NCI-H748 (cell line): ENCODE results near the gene SPATA32.

Experiments
- DNase-seq: peaks from one replicate; lab custom pipeline; 2025; ENCODE audit not compliant: unreplicated experiment; lab: John Stamatoyannopoulos, UW

Gene SPATA32

GRCh38 chr17:45294506-45294905 is 32.6 kb upstream of the SPATA32 start:
- DNase-seq: no peak

DNA sequence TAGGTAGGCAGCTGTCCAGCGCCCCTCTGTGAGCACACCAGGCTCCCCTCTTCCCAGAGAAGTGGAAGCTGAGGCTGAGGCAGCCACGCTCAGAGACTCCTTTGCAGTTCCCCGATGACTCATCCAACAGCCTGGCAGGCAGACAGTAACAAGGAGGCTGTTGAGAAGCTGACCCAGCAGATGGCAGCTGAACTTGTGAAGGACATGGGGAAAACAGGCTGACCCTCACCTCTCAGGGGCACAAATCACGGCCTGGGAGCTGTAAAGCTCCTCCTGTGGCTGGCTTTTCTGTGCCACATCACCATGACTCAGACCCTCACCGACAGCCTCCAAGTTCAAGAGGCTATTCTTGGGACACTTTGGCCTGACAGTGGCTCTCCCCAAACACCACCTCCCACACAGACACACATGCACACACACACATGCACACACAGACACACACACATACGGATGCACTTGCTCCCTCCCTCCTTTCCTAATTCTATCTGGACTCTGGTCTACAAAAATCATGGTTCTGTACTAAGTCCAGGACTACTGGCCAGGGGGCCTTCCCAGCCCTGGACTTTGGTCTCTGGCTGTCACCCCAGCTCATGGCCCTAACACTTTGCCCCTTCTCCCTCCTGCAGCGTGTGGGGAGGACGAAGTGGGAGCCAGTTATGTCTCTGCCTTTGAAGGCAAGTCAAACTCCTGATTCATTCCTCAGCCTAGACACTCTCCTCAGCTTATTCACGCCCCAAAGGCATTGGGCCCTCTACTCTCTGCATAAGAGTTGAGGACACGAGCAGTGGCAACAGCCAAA is 31.7 kb upstream of the SPATA32 start:
- DNase-seq: no peak

DNA sequence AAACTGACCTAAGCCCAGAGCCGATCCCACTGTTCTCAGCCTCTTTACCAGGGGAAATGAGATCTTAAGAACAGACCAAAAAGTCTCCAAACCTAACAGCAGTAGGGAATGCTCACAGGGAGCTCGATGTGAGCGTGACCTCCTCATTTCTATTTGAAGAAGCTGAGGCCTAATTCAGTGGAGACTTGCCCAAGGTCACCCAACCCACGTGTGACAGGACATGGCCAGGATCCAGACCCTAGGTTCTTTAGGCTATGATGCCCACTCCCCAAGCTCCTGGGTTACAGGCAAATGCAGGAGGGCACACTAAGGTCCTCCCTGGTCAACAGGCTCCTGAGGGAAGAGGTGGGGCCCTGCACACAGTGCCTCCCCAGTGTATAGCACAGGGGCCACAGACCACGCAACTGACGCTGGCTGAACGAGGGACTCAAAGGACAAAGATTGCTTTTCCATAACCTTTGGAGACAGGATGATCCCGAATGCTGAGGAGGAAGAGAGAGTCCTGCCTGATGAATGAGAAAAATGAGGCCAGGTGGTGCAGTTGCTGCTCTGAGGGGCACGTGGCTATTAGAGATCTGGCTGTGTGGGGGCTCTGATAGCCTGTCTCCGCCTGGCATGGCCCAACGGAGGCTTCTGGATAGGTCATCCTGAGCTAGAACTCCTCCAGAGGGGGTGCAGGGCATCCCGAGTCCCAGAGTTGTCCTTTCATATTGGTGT is 31.0 kb upstream of the SPATA32 start:
- DNase-seq: no peak

GRCh38 chr17:45291171-45291805 is 29.4 kb upstream of the SPATA32 start:
- DNase-seq: no peak

DNA sequence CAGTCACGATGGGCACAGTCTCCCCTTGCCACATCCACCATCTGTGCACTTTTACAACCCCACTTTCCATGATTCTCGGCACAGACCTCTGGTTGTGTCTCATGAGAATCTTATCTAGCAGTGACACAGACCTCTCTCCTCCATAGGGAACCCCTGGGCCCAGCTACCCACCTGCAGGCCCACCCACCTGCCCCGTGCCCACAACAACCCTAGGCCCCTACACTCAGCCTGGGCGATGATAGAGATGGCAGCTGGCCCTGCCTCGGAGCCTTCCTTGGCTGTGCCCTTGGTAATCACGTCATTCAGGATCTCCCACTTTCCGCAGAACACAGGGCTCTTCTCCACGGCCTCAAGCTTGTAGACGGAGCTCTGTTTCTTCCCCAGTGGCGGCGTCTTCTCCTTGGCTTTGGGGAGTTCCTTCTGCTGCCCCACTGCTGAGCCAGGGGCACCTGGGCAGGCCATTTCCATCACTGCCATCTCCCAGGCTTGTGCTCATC is 28.4 kb upstream of the SPATA32 start:
- no peak for DNase-seq

- no peak for DNase-seq
These were observed 27.7 kb upstream of the SPATA32 start for GRCh38 chr17:45289301-45290268.

DNA sequence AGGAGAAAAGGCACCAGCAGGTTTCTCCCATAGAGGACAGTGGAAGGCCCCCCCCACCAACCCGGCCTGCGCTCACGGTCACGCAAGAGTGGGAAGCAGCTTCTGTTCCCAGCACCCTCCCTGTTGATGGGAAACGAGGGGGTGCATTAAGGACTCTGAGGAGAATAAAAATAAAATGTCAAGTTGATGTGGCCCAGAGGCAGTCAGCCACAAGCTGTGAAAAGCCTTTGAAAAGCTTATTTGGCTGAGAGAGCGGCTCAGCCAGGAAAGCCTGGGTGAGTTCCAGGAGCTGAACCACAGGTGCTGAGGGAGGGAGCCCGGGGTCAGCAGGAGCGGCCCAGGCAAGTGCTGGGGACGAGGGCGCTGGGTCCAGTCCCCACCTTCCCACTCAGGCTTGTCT is 26.9 kb upstream of the SPATA32 start:
- DNase-seq: no peak

DNA sequence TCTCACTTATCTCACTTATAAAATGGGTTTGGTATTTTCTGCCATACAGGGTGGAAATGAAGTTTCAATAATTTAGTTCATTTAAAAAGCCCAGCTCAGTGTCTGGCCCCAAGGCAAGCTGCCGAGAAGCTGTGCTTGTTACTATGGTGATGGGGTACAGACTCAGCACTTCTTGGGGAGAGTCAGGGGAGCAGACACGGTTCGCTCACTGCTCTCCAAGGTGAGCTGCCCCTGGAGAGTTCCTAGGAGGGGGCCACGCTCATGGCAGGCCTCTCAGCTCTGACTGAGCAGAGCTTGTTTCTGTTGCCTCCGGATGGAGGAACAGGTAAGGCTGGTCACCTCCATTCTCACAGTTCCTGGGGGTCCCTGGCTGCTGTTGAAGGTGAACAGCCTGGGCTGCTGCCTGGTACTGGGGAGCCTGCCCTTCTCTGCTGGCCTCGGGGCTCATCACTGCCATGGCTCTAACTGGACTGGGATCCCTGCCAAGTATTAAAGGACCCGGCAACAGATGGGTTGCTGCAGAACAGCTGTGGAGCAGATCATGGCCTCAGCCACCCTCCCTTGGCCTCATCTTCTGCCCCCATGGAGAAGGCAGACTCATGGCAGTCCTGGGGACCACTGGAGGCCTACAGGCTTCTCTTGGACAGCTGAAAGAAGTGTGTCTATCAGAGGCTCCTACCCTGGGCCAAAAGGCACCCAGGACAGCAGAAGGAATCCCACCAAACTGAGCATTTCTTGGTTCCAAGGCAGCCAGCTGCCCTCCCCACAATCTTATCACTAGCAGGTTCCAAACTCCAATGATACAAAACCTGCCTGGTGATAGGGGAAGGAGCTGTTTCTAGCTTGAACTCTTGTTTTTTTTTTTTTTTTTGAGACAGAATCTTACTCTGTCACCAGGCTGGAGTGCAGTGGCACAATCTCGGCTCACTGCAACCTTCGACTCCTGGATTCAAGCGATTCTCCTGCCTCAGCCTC is 25.9 kb upstream of the SPATA32 start:
- no peak for DNase-seq

- no peak for DNase-seq
These were observed 24.4 kb upstream of the SPATA32 start for GRCh38 chr17:45286286-45286685.

DNA sequence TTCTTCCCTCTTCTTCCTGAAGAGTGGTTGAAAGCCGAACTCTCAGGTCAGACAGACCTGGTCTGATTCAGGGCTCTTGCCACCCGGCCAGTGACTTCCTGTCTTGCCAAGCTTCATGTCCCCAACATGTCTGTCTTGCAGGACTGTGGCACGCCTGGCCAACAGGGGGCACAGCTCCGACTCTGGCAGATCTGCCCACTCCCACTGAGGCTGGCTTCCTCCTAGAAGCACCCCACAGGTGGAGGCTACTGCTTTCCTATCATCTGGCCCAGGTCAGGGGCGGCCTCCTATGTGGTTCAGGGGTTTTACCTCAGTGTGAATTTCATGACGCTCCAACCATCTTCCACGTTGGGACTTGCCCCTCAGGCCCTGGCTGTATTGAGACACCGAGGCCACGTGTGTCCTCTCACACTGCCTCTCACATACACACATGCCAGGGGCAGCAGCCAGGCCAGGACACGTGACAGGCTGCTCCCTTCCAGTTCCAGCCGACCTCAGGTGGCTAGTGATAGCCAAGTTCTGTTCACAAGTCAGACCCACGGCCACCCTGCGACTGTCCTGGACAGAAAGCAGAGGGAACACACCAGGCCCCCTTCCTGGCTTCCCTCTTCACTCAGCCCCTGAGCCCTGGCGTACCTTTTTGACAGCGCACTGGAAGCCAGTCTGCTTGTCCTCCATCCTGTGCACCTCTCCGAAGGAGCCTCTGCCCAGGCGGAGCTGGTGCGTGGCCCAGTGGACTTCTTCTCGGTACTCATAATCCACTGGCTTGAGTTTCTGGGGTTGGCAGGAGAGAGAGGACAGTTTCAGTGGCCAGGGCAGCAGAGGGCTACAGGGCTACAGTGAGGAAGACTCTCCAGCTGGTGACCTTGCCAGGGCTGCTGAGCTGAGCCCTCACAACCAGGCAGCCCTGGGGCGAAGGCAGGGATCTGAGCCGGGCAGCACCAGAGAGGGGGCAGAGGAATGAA is 22.6 kb upstream of the SPATA32 start:
- DNase-seq: peak; percentile 10

DNA sequence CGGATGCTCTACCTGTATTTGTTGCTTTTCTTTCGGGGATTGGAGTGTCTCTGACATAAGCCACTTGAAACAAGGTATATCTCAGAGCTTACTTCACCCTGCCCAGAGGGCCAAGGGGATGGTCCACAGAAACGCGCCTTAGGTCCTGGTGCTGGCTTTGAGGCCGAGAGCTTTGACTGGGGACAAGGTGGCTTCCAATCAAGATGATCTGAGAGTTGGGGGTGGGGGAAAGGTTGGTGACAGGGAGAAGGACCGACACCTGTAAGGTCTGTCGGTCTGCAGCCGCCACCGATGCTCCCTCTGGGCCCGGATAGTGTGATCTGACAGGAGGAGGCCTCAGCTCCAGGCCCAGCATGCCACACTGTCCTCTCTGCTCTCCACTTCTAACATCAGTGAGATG is 21.8 kb upstream of the SPATA32 start:
- no peak for DNase-seq

DNA sequence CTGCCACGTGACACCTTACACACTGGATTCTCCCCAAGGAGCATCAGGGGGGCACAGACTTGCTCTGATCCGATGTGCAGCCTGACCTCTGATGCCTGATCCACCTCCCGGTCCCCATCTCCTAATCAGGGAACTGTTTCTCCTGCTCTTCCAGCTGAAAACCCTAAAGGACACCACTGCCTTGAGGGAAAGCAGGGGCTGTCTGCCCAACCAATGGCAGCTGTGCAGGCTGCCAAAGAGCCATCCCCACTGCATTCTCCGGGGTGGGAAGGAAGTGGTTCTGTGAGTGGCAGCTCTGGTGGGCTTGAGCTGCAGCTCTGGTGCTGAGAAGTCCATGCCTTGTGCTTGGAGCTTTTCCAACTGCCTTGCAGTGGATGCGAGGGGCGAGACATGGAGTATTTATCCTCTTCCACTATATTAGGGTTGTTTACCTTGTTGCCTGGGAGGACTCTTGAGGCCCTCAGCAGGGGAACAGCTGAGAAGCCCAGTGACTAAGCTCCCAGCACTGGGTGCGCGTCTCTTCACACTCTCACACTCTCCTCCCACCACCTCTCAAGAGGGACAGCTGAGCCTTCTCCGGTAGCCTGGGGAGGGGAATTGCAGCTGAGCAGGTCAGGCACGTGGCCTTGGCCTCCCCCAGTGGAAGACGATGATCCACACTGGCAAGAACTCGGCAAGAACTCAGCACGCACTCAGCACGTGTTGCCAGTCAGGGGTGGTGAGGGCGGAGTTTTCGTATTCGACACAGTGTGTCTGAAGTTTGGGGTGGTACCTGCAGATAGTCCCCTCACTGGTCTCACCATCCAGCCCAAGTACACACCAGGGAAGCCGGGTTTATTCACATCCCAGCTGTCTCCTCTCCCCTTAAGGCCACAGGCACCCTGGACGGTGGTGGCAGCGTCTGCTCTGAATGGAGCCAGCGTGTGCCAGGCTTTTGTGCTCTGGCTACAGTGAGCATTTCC is 21.1 kb upstream of the SPATA32 start:
- no peak for DNase-seq

DNA sequence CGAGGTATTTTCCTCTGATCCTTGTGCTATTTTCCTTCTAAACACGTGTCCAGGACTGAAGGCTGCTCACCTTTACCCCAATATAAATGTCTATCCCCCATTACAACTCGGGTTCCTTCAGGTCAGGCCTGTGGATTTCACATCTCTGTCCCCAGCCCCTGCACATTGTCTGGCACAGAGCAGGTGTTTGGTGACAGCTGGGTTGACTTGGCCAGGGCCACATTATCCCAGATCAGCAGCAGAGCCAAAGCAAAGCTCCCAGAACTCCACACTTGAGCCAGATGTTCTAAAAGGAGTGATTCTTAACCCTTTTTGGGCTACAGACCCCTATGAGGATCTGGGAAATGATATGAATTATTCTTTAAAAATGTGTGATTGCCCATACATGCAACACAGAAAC is 18.0 kb upstream of the SPATA32 start:
- DNase-seq: no peak

DNA sequence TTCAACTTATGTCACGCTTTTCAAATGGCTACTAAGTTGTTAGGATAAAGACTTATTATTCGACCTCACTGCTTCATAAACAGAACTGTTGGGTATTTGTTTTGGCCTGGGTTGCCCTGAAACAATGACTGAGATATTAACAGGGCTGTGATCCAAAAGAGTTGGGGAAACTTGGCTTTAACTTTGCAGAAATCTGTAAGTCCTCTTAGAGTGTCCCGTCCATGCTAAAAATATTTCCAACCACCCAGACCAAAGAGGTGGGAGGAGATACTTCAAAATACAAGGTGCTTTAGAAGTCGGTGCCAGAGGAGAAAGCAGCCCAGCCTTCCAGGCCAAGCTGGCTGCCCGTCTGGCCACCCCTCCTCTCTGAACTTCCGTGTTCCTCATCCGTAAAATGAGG is 16.1 kb upstream of the SPATA32 start:
- no peak for DNase-seq

GRCh38 chr17:45277216-45277849 is 15.4 kb upstream of the SPATA32 start:
- peak; percentile 87 for DNase-seq

DNA sequence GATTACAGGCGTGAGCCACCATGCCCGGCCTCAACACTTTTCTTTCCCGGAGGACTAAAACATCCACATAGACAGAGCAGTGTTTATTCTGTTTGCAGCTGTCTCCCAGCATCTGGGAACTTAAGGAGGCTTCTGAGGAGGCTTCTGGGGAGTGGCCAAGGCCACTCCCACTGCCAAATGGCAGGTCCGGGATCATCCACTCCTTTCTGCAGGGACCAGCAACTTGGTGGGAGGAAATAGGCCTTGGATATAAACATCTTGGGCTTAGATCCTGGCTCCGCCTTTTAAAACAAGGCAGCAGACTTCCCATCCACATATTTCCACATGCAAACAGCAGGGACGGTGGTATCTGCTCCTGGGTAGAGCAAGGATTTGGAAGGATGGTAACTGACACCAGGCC is 14.1 kb upstream of the SPATA32 start:
- DNase-seq: no peak

- no peak for DNase-seq
These were observed 12.1 kb upstream of the SPATA32 start for GRCh38 chr17:45274033-45274432.
